Measurements from ENCODE around the gene PRDM5.

DNA sequence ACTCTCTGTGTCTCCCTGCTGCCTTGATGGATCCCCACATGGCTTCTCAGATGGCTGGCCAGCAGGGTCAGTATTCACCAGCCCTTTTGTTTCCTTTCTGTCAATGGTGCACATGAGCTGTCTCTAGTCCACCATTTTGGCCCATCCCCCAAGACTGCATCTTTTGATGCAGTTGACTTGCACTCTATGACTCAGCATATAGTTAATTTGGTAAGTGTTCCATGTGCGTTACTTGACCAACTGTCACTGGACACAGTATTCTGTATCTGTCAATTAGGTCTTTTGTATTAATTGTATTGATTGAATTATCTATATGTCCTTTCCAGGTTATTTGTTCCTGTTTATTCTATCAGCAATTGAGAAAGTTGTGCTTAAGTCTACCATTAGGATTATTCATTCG is 29.2 kb downstream of the PRDM5 start:
- no peak for TF ChIP-seq CTCF (IDR thresholded peaks at IDR 0.05)
- no peak for TF ChIP-seq ZFX (IDR thresholded peaks at IDR 0.05; ENCODE audit: borderline replicate concordance)

Data from 22Rv1 (cell line).